ENCODE data around the gene CD101. TPM values are rescaled to one million over a fixed set of nuclear protein-coding genes. Genes with fewer than 3 reads are reported as not detected.
A peak's percentile ranks its signal among the peaks of the same experiment; 100 is the strongest.

Gene CD101
- total RNA-seq, 1 experiment from 2014 or later = 0.76 TPM

GRCh38 chr1:117013309-117013858 is 11.8 kb downstream of the CD101 start:
- Histone ChIP-seq H4K20me1 (ENCODE audit: insufficient read depth) (no peaks in the 10 kb centered on the region), H3K4me2 (peak overlapping the region; percentile 28; the same call in 1 of the 2 replicates), H3K9me3 (ENCODE audit: insufficient read depth, low read depth) (no peaks in the 10 kb centered on the region), H2AFZ (no peak overlapping the region), H3K4me3 (no peak overlapping the region), H3K4me1 (replicated peaks; ENCODE audit: insufficient read depth) (peaks cover 20% of the 10 kb centered on the region), H3K79me2 (ENCODE audit: low read depth) (no peaks in the 10 kb centered on the region), H3F3A (ENCODE audit: insufficient read depth, low read depth) (peaks cover 9% of the 10 kb centered on the region), H3K27ac (0 out of 2 replicates have a peak overlapping the region, but pooled peaks have one; percentile 5), H3K27me3 (ENCODE audit: insufficient read depth, low read depth) (no peaks in the 10 kb centered on the region), H3K9me2 (ENCODE audit: insufficient read depth) (no peaks in the 10 kb centered on the region), H3K36me3 (ENCODE audit: low read depth) (no peaks in the 10 kb centered on the region)
- no TSS peak for BruUV-seq (replicated peaks)
- CTCF ChIA-PET = no interaction called here
- intact Hi-C loops (cut with micrococcal nuclease; ENCODE audit: unreplicated experiment) = no loop called here
- POLR2A ChIA-PET (ENCODE audit: unreplicated experiment) = interaction anchor here (0.7 kb wide), 1 partner anchor 910 kb away, joined by 9 read pairs; no protein-coding TSS in a partner anchor
- no peak for TF ChIP-seq CTCF (conservative IDR thresholded peaks at IDR 0.05)
- TF ChIP-seq EZH2 (IDR thresholded peaks at IDR 0.05; ENCODE audit: low read depth) = no peak
- peak; percentile 49 to 92 for DNase-seq

GRCh38 chr1:117014209-117014608 is 12.6 kb downstream of the CD101 start:
- Histone ChIP-seq H3K4me1 (replicated peaks; ENCODE audit: insufficient read depth) (peaks cover 20% of the 10 kb centered on the region), H3K27me3 (ENCODE audit: insufficient read depth, low read depth) (no peaks in the 10 kb centered on the region), H2AFZ (no peak overlapping the region), H3K36me3 (ENCODE audit: low read depth) (no peaks in the 10 kb centered on the region), H4K20me1 (ENCODE audit: insufficient read depth) (no peaks in the 10 kb centered on the region), H3K79me2 (ENCODE audit: low read depth) (no peaks in the 10 kb centered on the region), H3K9me3 (ENCODE audit: insufficient read depth, low read depth) (no peaks in the 10 kb centered on the region), H3K27ac (no peak overlapping the region), H3K4me2 (no peak overlapping the region), H3K4me3 (no peak overlapping the region), H3F3A (ENCODE audit: insufficient read depth, low read depth) (peaks cover 9% of the 10 kb centered on the region), H3K9me2 (ENCODE audit: insufficient read depth) (no peaks in the 10 kb centered on the region)
- intact Hi-C loops (cut with micrococcal nuclease; ENCODE audit: unreplicated experiment) = no loop called here
- no peak for DNase-seq
- no TSS peak for BruUV-seq (replicated peaks)
- TF ChIP-seq CTCF (conservative IDR thresholded peaks at IDR 0.05) = no peak
- no peak for TF ChIP-seq EZH2 (IDR thresholded peaks at IDR 0.05; ENCODE audit: low read depth)
- POLR2A ChIA-PET (ENCODE audit: unreplicated experiment) = interaction anchor here (0.7 kb wide), 2 partner anchors 134 to 909 kb away, joined by 5 to 9 read pairs; no protein-coding TSS in a partner anchor
- CTCF ChIA-PET = no interaction called here

DNA sequence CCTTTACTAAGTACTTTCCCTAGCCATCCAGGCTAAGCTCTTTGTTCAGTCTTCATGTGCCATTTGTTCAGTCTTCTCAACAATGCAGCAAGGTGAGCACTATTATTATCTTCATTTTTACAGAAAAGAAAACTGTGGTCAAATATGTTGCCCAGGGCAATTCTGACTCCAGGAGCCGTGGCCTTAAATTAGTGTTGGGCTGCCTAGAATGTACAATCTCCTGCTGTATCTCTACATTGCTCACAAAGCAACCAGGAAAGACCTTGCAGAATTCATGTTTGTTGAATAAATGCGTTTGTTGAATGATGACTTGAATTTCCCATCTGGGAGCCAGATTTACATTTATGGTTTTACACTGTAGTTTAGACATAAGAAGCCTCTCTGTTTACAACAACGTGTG is 14.2 kb downstream of the CD101 start:
- Histone ChIP-seq H3K4me1 (replicated peaks; ENCODE audit: insufficient read depth) (peaks cover 20% of the 10 kb centered on the region), H3K4me2 (no peak overlapping the region), H3K9me2 (ENCODE audit: insufficient read depth) (no peaks in the 10 kb centered on the region), H3K27me3 (ENCODE audit: insufficient read depth, low read depth) (no peaks in the 10 kb centered on the region), H3K4me3 (no peak overlapping the region), H3F3A (ENCODE audit: insufficient read depth, low read depth) (peaks cover 9% of the 10 kb centered on the region), H3K9me3 (ENCODE audit: insufficient read depth, low read depth) (no peaks in the 10 kb centered on the region), H2AFZ (no peak overlapping the region), H3K36me3 (ENCODE audit: low read depth) (no peaks in the 10 kb centered on the region), H3K27ac (no peak overlapping the region), H3K79me2 (ENCODE audit: low read depth) (no peaks in the 10 kb centered on the region), H4K20me1 (ENCODE audit: insufficient read depth) (no peaks in the 10 kb centered on the region)
- no peak for TF ChIP-seq EZH2 (IDR thresholded peaks at IDR 0.05; ENCODE audit: low read depth)
- TF ChIP-seq CTCF (conservative IDR thresholded peaks at IDR 0.05) = no peak
- CTCF ChIA-PET = no interaction called here
- BruUV-seq (replicated peaks) = no TSS peak
- POLR2A ChIA-PET (ENCODE audit: unreplicated experiment) = no interaction called here
- DNase-seq = no peak
- intact Hi-C loops (cut with micrococcal nuclease; ENCODE audit: unreplicated experiment) = no loop called here
